ENCODE data around the gene CYS1.
"Not testable (repeated sequence)": the region's sequence is repeated elsewhere in the genome, so short reads cannot be mapped to it uniquely, and the experiment has no call there.

CYS1 gene

GRCh38 chr2:10014418-10015190 is 65.6 kb downstream of the CYS1 start:
- no peak for DNase-seq (ENCODE audit: low read depth in 2 of 2)

- DNase-seq (ENCODE audit: low read depth in 2 of 2): not testable (repeated sequence)
Observed at GRCh38 chr2:10013651-10014417, 66.4 kb downstream of the CYS1 start.

GRCh38 chr2:10012963-10013461 is 67.2 kb downstream of the CYS1 start:
- no peak for DNase-seq (ENCODE audit: low read depth in 2 of 2)

- DNase-seq (ENCODE audit: low read depth in 2 of 2): not testable (repeated sequence)
Observed at GRCh38 chr2:10012366-10012962, 67.7 kb downstream of the CYS1 start.

GRCh38 chr2:10011606-10012325 is 68.4 kb downstream of the CYS1 start:
- DNase-seq (ENCODE audit: low read depth in 2 of 2): not testable (repeated sequence)

GRCh38 chr2:10010861-10011605 is 69.2 kb downstream of the CYS1 start:
- not testable (repeated sequence) for DNase-seq (ENCODE audit: low read depth in 2 of 2)

- DNase-seq (ENCODE audit: low read depth in 2 of 2): no peak
Observed at GRCh38 chr2:10009811-10010781, 70.1 kb downstream of the CYS1 start.

GRCh38 chr2:10009271-10009810 is 70.9 kb downstream of the CYS1 start:
- no peak for DNase-seq (ENCODE audit: low read depth in 2 of 2)

GRCh38 chr2:10008809-10009176 is 71.4 kb downstream of the CYS1 start:
- no peak for DNase-seq (ENCODE audit: low read depth in 2 of 2)

- no peak for DNase-seq (ENCODE audit: low read depth in 2 of 2)
Observed at GRCh38 chr2:10007921-10008808, 72.0 kb downstream of the CYS1 start.

GRCh38 chr2:10007435-10007834 is 72.8 kb downstream of the CYS1 start:
- DNase-seq (ENCODE audit: low read depth in 2 of 2): no peak
